Osteoblast (primary cell): ENCODE results near the gene SCP2. TPM values are rescaled to one million over a fixed set of nuclear protein-coding genes. Genes with fewer than 3 reads are reported as not detected.

ENCODE experiments used
- DNase-seq: peaks from one replicate; pipeline ENCODE4 v3.0.0; 2011; ENCODE audit warnings: low spot score, mixed read lengths; ENCODE audit not compliant: insufficient read length; ENCODE audit errors: missing footprints
- H2AFZ ChIP-seq: 2 replicates; pipeline ENCODE4 v1.6.0; 2011; ENCODE audit warnings: mild to moderate bottlenecking, low read length
- H3K27ac ChIP-seq: 2 replicates; pipeline ENCODE4 v1.5.1; 2011; ENCODE audit warnings: mild to moderate bottlenecking, low read depth, low read length, moderate library complexity
- H3K27me3 ChIP-seq: 2 replicates; pipeline ENCODE4 v1.6.0; 2012; ENCODE audit warnings: mild to moderate bottlenecking, control low read depth, inconsistent platforms, low read length, moderate library complexity; ENCODE audit not compliant: insufficient read depth
- H3K36me3 ChIP-seq: 2 replicates; pipeline ENCODE4 v1.5.1; 2011; ENCODE audit warnings: mild to moderate bottlenecking, low read length, control low read depth, moderate library complexity; ENCODE audit not compliant: insufficient read depth
- H3K4me1 ChIP-seq: 2 replicates; pipeline ENCODE4 v1.5.1; 2011; ENCODE audit warnings: mild to moderate bottlenecking, low read length, control low read depth, moderate library complexity; ENCODE audit not compliant: insufficient read depth
- H3K4me2 ChIP-seq: 2 replicates; pipeline ENCODE4 v1.6.0; 2011; ENCODE audit warnings: mild to moderate bottlenecking, low read length; ENCODE audit not compliant: insufficient read depth
- H3K4me3 ChIP-seq: fragments of 200-600 bp; sonication (generic); 3 replicates; pipeline ENCODE4 v1.5.1; 2012; ENCODE audit warnings: mild to moderate bottlenecking, low read length, inconsistent platforms; ENCODE audit not compliant: insufficient read depth
- H3K79me2 ChIP-seq: 2 replicates; pipeline ENCODE4 v1.6.0; 2012; ENCODE audit warnings: mild to moderate bottlenecking, low read length, control low read depth, inconsistent platforms; ENCODE audit not compliant: insufficient read depth
- H3K9me3 ChIP-seq: 2 replicates; pipeline ENCODE4 v1.5.1; 2011; ENCODE audit warnings: low read depth, low read length, control low read depth
- H4K20me1 ChIP-seq: 2 replicates; pipeline ENCODE4 v1.6.0; 2012; ENCODE audit warnings: mild to moderate bottlenecking, low read length, control low read depth; ENCODE audit not compliant: insufficient read depth
- CTCF ChIP-seq: IDR thresholded peaks from 2 replicates; pipeline ENCODE4 v1.5.1; 2011; ENCODE audit warnings: mild to moderate bottlenecking, low read depth, low read length, moderate library complexity; ENCODE audit errors: extremely low read depth
- total RNA-seq: library from RNA; depleted of rRNA; stranded (reverse); fragments of >200 nt; gene quantifications from 2 replicates; pipeline ENCODE4 v1.2.3, GENCODE V29; 2012

SCP2 gene
- total RNA-seq, 1 donor = 171 TPM

GRCh38 chr1:52919051-52919722, 7.9 kb upstream of the SCP2 start:
- H3K27ac ChIP-seq = no peak overlapping the region
- H3K27me3 ChIP-seq = no peaks in the 10 kb centered on the region
- no peak overlapping the region for H2AFZ ChIP-seq
- no peak overlapping the region for H3K4me3 ChIP-seq
- peaks cover 5% of the 10 kb centered on the region for H4K20me1 ChIP-seq
- TF ChIP-seq CTCF = no peak
- no peak overlapping the region for H3K4me2 ChIP-seq
- DNase-seq = no peak
- no peaks in the 10 kb centered on the region for H3K4me1 ChIP-seq
- H3K36me3 ChIP-seq = no peaks in the 10 kb centered on the region
- no peaks in the 10 kb centered on the region for H3K9me3 ChIP-seq
- H3K79me2 ChIP-seq = peaks cover 7% of the 10 kb centered on the region

- no peaks in the 10 kb centered on the region for H3K36me3 ChIP-seq
- H3K27me3 ChIP-seq = no peaks in the 10 kb centered on the region
- peaks cover 7% of the 10 kb centered on the region for H3K79me2 ChIP-seq
- TF ChIP-seq CTCF = no peak
- H3K9me3 ChIP-seq = no peaks in the 10 kb centered on the region
- no peak overlapping the region for H3K4me3 ChIP-seq
- peak; percentile 70 for DNase-seq
- H3K27ac ChIP-seq = no peak overlapping the region
- H4K20me1 ChIP-seq = peaks cover 5% of the 10 kb centered on the region
- H3K4me1 ChIP-seq = no peaks in the 10 kb centered on the region
- H3K4me2 ChIP-seq = no peak overlapping the region
- H2AFZ ChIP-seq = no peak overlapping the region
Observed at GRCh38 chr1:52919723-52920483, 7.2 kb upstream of the SCP2 start.

GRCh38 chr1:52920791-52921291, 6.2 kb upstream of the SCP2 start:
- Histone ChIP-seq H3K4me1 (no peaks in the 10 kb centered on the region), H4K20me1 (peaks cover 5% of the 10 kb centered on the region), H3K27me3 (no peaks in the 10 kb centered on the region), H2AFZ (peak overlapping the region; percentile 88), H3K4me3 (peak overlapping the region; percentile 82), H3K4me2 (peak overlapping the region; percentile 80), H3K36me3 (no peaks in the 10 kb centered on the region), H3K79me2 (peaks cover 7% of the 10 kb centered on the region), H3K9me3 (no peaks in the 10 kb centered on the region), H3K27ac (no peak overlapping the region)
- DNase-seq = peak; percentile 78
- no peak for TF ChIP-seq CTCF

- Histone ChIP-seq H3K79me2 (peaks cover 22% of the 10 kb centered on the region), H4K20me1 (peaks cover 6% of the 10 kb centered on the region), H3K9me3 (no peaks in the 10 kb centered on the region), H2AFZ (no peak overlapping the region), H3K27ac (no peak overlapping the region), H3K27me3 (no peaks in the 10 kb centered on the region), H3K36me3 (no peaks in the 10 kb centered on the region), H3K4me2 (peak overlapping the region; percentile 58), H3K4me1 (peaks cover 8% of the 10 kb centered on the region), H3K4me3 (peak overlapping the region; percentile 11)
- no peak for TF ChIP-seq CTCF
- peak; percentile 46 for DNase-seq
Observed at GRCh38 chr1:52925571-52926005, 1.5 kb upstream of the SCP2 start.
